ENCODE results near the gene CHRNA9. TPM values are rescaled to one million over a fixed set of nuclear protein-coding genes. Genes with fewer than 3 reads are reported as not detected.
A peak's percentile ranks its signal among the peaks of the same experiment; 100 is the strongest.
"Not testable (repeated sequence)": the region's sequence is repeated elsewhere in the genome, so short reads cannot be mapped to it uniquely, and the experiment has no call there.

CHRNA9 gene
- total RNA-seq = not detected
- under 1 TPM; 0.13 to 0.69 (median 0.37) TPM for polyA plus RNA-seq

GRCh38 chr4:40334591-40335524, at the start of gene CHRNA9:
Gene CHRNA9 (plus strand): TSS chr4:40335333. CDS start chr4:40335468, 135 bp downstream.
- Histone ChIP-seq H3K9me3 (ENCODE audit: control insufficient read depth in 2 of 2, low read length in 2 of 2) (no peaks in the 10 kb centered on the region), H3K36me3 (ENCODE audit: control insufficient read depth, insufficient read depth, low read length) (no peaks in the 10 kb centered on the region), H3K27ac (ENCODE audit: insufficient read depth, low read length, poor library complexity, severe bottlenecking) (no peak within 1 kb of the TSS), H3K27me3 (ENCODE audit: control insufficient read depth, insufficient read depth, low read length) (peaks cover 7% of the 10 kb centered on the region), H3K4me1 (ENCODE audit: control insufficient read depth, insufficient read depth, low read length, poor library complexity, severe bottlenecking) (no peaks in the 10 kb centered on the region), H3K4me3 (ENCODE audit: low read depth, low read length) (no peak within 1 kb of the TSS)
- DNase-seq (no peak), ATAC-seq (ENCODE audit: low read depth in 2 of 2) (no peak)
- Mint-ChIP-seq H3K36me3 (no peaks in the 10 kb centered on the region), H3K27me3 (peaks cover 18% of the 10 kb centered on the region), H3K9me3 (no peaks in the 10 kb centered on the region), H3K27ac (peak within 1 kb of the TSS in 1 of 3 donors; percentile 57), H3K4me3 (no peak within 1 kb of the TSS), H3K4me1 (no peaks in the 10 kb centered on the region)

- H3K36me3 Mint-ChIP-seq = peaks cover 9% of the 10 kb centered on the region
- H3K27me3 Mint-ChIP-seq = no peaks in the 10 kb centered on the region
- Histone ChIP-seq H3K4me3 (ENCODE audit: low read depth, low read length) (no peak overlapping the region), H3K4me1 (ENCODE audit: control insufficient read depth, insufficient read depth, low read length, poor library complexity, severe bottlenecking) (peaks cover 42% of the 10 kb centered on the region), H3K36me3 (ENCODE audit: control insufficient read depth, insufficient read depth, low read length) (no peaks in the 10 kb centered on the region), H3K9me3 (ENCODE audit: control insufficient read depth in 2 of 2, low read length in 2 of 2) (no peaks in the 10 kb centered on the region), H3K27ac (ENCODE audit: insufficient read depth, low read length, poor library complexity, severe bottlenecking) (peak overlapping the region; percentile 27), H3K27me3 (ENCODE audit: control insufficient read depth, insufficient read depth, low read length) (no peaks in the 10 kb centered on the region)
- peaks cover 0 to 4% (median 0%) of the 10 kb centered on the region in 7 donors for H3K9me3 Mint-ChIP-seq
- H3K4me3 Mint-ChIP-seq = peak overlapping the region in 1 of 4 donors; percentile 26
- no peak for DNase-seq
- H3K27ac Mint-ChIP-seq = peak overlapping the region; percentile 74 to 93 (median 86)
- peaks cover 39 to 94% (median 53%) of the 10 kb centered on the region in 4 donors for H3K4me1 Mint-ChIP-seq
- ATAC-seq (ENCODE audit: low read depth in 2 of 2) = no peak
Measured at GRCh38 chr4:40285692-40286091, 49.4 kb upstream of the CHRNA9 start.

GRCh38 chr4:40288566-40288965, 46.6 kb upstream of the CHRNA9 start:
- H3K4me3 ChIP-seq (ENCODE audit: low read depth, low read length) = no peak overlapping the region

GRCh38 chr4:40289366-40290188, 45.6 kb upstream of the CHRNA9 start:
- no peaks in the 10 kb centered on the region for H3K9me3 ChIP-seq (ENCODE audit: control insufficient read depth in 2 of 2, low read length in 2 of 2)
- no peaks in the 10 kb centered on the region for H3K27me3 ChIP-seq (ENCODE audit: control insufficient read depth, insufficient read depth, low read length)
- H3K36me3 ChIP-seq (ENCODE audit: control insufficient read depth, insufficient read depth, low read length) = no peaks in the 10 kb centered on the region
- H3K27ac ChIP-seq (ENCODE audit: insufficient read depth, low read length, poor library complexity, severe bottlenecking) = peak overlapping the region; percentile 68
- H3K4me3 ChIP-seq (ENCODE audit: low read depth, low read length) = peak overlapping the region; percentile 64
- peaks cover 23% of the 10 kb centered on the region for H3K4me1 ChIP-seq (ENCODE audit: control insufficient read depth, insufficient read depth, low read length, poor library complexity, severe bottlenecking)
- peaks cover 0 to 3% (median 0%) of the 10 kb centered on the region in 7 donors for H3K9me3 Mint-ChIP-seq
- H3K27ac Mint-ChIP-seq = peak overlapping the region; percentile 93 to 97 (median 97)
- H3K36me3 Mint-ChIP-seq = peaks cover 2% of the 10 kb centered on the region
- peaks cover 38 to 76% (median 50%) of the 10 kb centered on the region in 4 donors for H3K4me1 Mint-ChIP-seq
- peak overlapping the region in 3 of 4 donors; percentile 72 to 84 (median 76) for H3K4me3 Mint-ChIP-seq
- DNase-seq (peak in 1 of 3 donors; percentile 62), ATAC-seq (ENCODE audit: low read depth in 2 of 2) (peak; percentile 71 to 74)
- H3K27me3 Mint-ChIP-seq = no peaks in the 10 kb centered on the region

More at GRCh38 chr4:40288566-40288965, 46.6 kb upstream of the CHRNA9 start:
- Mint-ChIP-seq H3K4me3 (peak overlapping the region in 3 of 4 donors; percentile 13 to 39 (median 27)), H3K36me3 (peaks cover 4% of the 10 kb centered on the region), H3K27me3 (no peaks in the 10 kb centered on the region), H3K27ac (peak overlapping the region; percentile 93 to 97 (median 97)), H3K4me1 (peaks cover 47 to 86% (median 59%) of the 10 kb centered on the region in 4 donors), H3K9me3 (peaks cover 0 to 3% (median 0%) of the 10 kb centered on the region in 7 donors)
- Histone ChIP-seq H3K4me1 (ENCODE audit: control insufficient read depth, insufficient read depth, low read length, poor library complexity, severe bottlenecking) (peaks cover 32% of the 10 kb centered on the region), H3K36me3 (ENCODE audit: control insufficient read depth, insufficient read depth, low read length) (no peaks in the 10 kb centered on the region), H3K27ac (ENCODE audit: insufficient read depth, low read length, poor library complexity, severe bottlenecking) (peak overlapping the region; percentile 68), H3K9me3 (ENCODE audit: control insufficient read depth in 2 of 2, low read length in 2 of 2) (no peaks in the 10 kb centered on the region), H3K27me3 (ENCODE audit: control insufficient read depth, insufficient read depth, low read length) (no peaks in the 10 kb centered on the region)
- DNase-seq = no peak
- no peak for ATAC-seq (ENCODE audit: low read depth in 2 of 2)

GRCh38 chr4:40290611-40291186, 44.4 kb upstream of the CHRNA9 start:
- H3K9me3 Mint-ChIP-seq; ATAC-seq (ENCODE audit: low read depth in 2 of 2); DNase-seq; H3K9me3 ChIP-seq (ENCODE audit: control insufficient read depth in 2 of 2, low read length in 2 of 2); H3K36me3 ChIP-seq (ENCODE audit: control insufficient read depth, insufficient read depth, low read length); H3K27me3 ChIP-seq (ENCODE audit: control insufficient read depth, insufficient read depth, low read length); H3K27me3 Mint-ChIP-seq; H3K36me3 Mint-ChIP-seq: not testable (repeated sequence)
- H3K4me3 Mint-ChIP-seq = peak overlapping the region in 3 of 4 donors; percentile 2 to 84 (median 72)
- Histone ChIP-seq H3K4me1 (ENCODE audit: control insufficient read depth, insufficient read depth, low read length, poor library complexity, severe bottlenecking) (peaks cover 20% of the 10 kb centered on the region), H3K4me3 (ENCODE audit: low read depth, low read length) (peak overlapping the region; percentile 64), H3K27ac (ENCODE audit: insufficient read depth, low read length, poor library complexity, severe bottlenecking) (peak overlapping the region; percentile 68)
- peak overlapping the region; percentile 93 to 97 (median 97) for H3K27ac Mint-ChIP-seq
- H3K4me1 Mint-ChIP-seq = peaks cover 36 to 69% (median 47%) of the 10 kb centered on the region in 4 donors

- Mint-ChIP-seq H3K4me1 (peaks cover 30 to 66% (median 48%) of the 10 kb centered on the region in 4 donors), H3K27ac (peak overlapping the region; percentile 21 to 61 (median 49)), H3K27me3 (no peaks in the 10 kb centered on the region), H3K4me3 (peak overlapping the region in 2 of 4 donors; percentile 71 to 72), H3K9me3 (peaks cover 0 to 3% (median 0%) of the 10 kb centered on the region in 7 donors), H3K36me3 (no peaks in the 10 kb centered on the region)
- ATAC-seq (ENCODE audit: low read depth in 2 of 2) = no peak
- no peaks in the 10 kb centered on the region for H3K36me3 ChIP-seq (ENCODE audit: control insufficient read depth, insufficient read depth, low read length)
- peaks cover 0 to 5% of the 10 kb centered on the region in 2 experiments for H3K9me3 ChIP-seq (ENCODE audit: control insufficient read depth in 2 of 2, low read length in 2 of 2)
- H3K4me3 ChIP-seq (ENCODE audit: low read depth, low read length) = no peak overlapping the region
- DNase-seq = no peak
- no peaks in the 10 kb centered on the region for H3K27me3 ChIP-seq (ENCODE audit: control insufficient read depth, insufficient read depth, low read length)
- peaks cover 25% of the 10 kb centered on the region for H3K4me1 ChIP-seq (ENCODE audit: control insufficient read depth, insufficient read depth, low read length, poor library complexity, severe bottlenecking)
- no peak overlapping the region for H3K27ac ChIP-seq (ENCODE audit: insufficient read depth, low read length, poor library complexity, severe bottlenecking)
Measured at GRCh38 chr4:40292313-40292759, 42.8 kb upstream of the CHRNA9 start.

- Mint-ChIP-seq H3K4me1 (peaks cover 31 to 63% (median 54%) of the 10 kb centered on the region in 4 donors), H3K27me3 (no peaks in the 10 kb centered on the region), H3K27ac (no peak overlapping the region), H3K36me3 (no peaks in the 10 kb centered on the region), H3K4me3 (no peak overlapping the region), H3K9me3 (peaks cover 0 to 3% (median 0%) of the 10 kb centered on the region in 7 donors)
- Histone ChIP-seq H3K4me3 (ENCODE audit: low read depth, low read length) (no peak overlapping the region), H3K4me1 (ENCODE audit: control insufficient read depth, insufficient read depth, low read length, poor library complexity, severe bottlenecking) (peaks cover 44% of the 10 kb centered on the region), H3K36me3 (ENCODE audit: control insufficient read depth, insufficient read depth, low read length) (no peaks in the 10 kb centered on the region), H3K9me3 (ENCODE audit: control insufficient read depth in 2 of 2, low read length in 2 of 2) (peaks cover 0 to 5% of the 10 kb centered on the region in 2 experiments), H3K27ac (ENCODE audit: insufficient read depth, low read length, poor library complexity, severe bottlenecking) (no peak overlapping the region), H3K27me3 (ENCODE audit: control insufficient read depth, insufficient read depth, low read length) (no peaks in the 10 kb centered on the region)
- no peak for DNase-seq
- ATAC-seq (ENCODE audit: low read depth in 2 of 2) = no peak
Measured at GRCh38 chr4:40294339-40294738, 40.8 kb upstream of the CHRNA9 start.
